PC-3 (cell line): ENCODE measurements around the gene ASAP3. TPM values are rescaled to one million over a fixed set of nuclear protein-coding genes. Genes with fewer than 3 reads are reported as not detected.

ENCODE experiments used
- ATAC-seq: fragments of 200-7000 bp; cut with Tn5 transposase; 2 replicates; pipeline ENCODE4 v1.9.1; 2020; ENCODE audit warnings: mild to moderate bottlenecking, moderate library complexity
- BruUV-seq: library from RNA; stranded (reverse); fragments of 400-500 nt; replicated peaks from 2 replicates; lab custom pipeline; 2021; lab: Mats Ljungman, UMichigan
- CTCF ChIA-PET: fragments of 300-600 bp; sonication (Branson Sonifier 250); formaldehyde crosslinking; loops from one replicate; lab custom pipeline; 2022; ENCODE audit warnings: antibody characterized with exemption; lab: Charles Lee
- POLR2A ChIA-PET: fragments of 300-600 bp; sonication (Branson Sonifier 250); formaldehyde crosslinking; loops from one replicate; lab custom pipeline; 2022; ENCODE audit warnings: antibody characterized with exemption; ENCODE audit not compliant: unreplicated experiment; lab: Charles Lee
- DNase-seq: peaks from one replicate; pipeline ENCODE4 v3.0.0-alpha.2; 2015
- H2AFZ ChIP-seq: fragments of 300-600 bp; sonication (generic); 2 replicates; pipeline ENCODE4 v1.6.0; 2016; ENCODE audit warnings: antibody characterized with exemption, low read length
- H3F3A ChIP-seq: fragments of 300-600 bp; sonication (generic); one replicate; pipeline ENCODE4 v1.6.0; 2017; ENCODE audit warnings: antibody characterized with exemption, low read length, control low read depth, mild to moderate bottlenecking; ENCODE audit not compliant: unreplicated experiment
- H3K27ac ChIP-seq: fragments of 300-600 bp; sonication (generic); 2 replicates; pipeline ENCODE4 v1.5.1; 2016; ENCODE audit warnings: mild to moderate bottlenecking, low read length
- H3K27me3 ChIP-seq: fragments of 300-600 bp; sonication (generic); 2 replicates; pipeline ENCODE4 v1.6.1; 2016; ENCODE audit warnings: low read length, mixed read lengths
- H3K36me3 ChIP-seq: fragments of 300-600 bp; sonication (generic); 2 replicates; pipeline ENCODE4 v1.6.1; 2016; ENCODE audit warnings: low read depth, mixed run types, low read length, mixed read lengths
- H3K4me1 ChIP-seq: fragments of 300-600 bp; sonication (generic); 2 replicates; pipeline ENCODE4 v1.5.1; 2016; ENCODE audit warnings: low read length; ENCODE audit not compliant: insufficient read depth
- H3K4me2 ChIP-seq: fragments of 300-600 bp; sonication (generic); 2 replicates; pipeline ENCODE4 v1.6.0; 2016; ENCODE audit warnings: low read length
- H3K4me3 ChIP-seq: fragments of 300-600 bp; sonication (generic); 2 replicates; pipeline ENCODE4 v1.5.1; 2016; ENCODE audit warnings: mild to moderate bottlenecking, low read length, mixed read lengths
- H3K79me2 ChIP-seq: fragments of 300-600 bp; sonication (generic); 2 replicates; pipeline ENCODE4 v1.6.1; 2017; ENCODE audit warnings: low read length, mixed read lengths
- H3K9ac ChIP-seq: fragments of 300-600 bp; sonication (generic); 2 replicates; pipeline ENCODE4 v1.6.0; 2016; ENCODE audit warnings: mild to moderate bottlenecking, low read length
- H3K9me2 ChIP-seq: fragments of 300-600 bp; sonication (generic); replicated peaks from 2 replicates; pipeline ENCODE4 v1.6.1; 2016; ENCODE audit warnings: mixed run types, low read length, mixed read lengths
- H3K9me3 ChIP-seq: fragments of 300-600 bp; sonication (generic); 2 replicates; pipeline ENCODE4 v1.6.1; 2016; ENCODE audit warnings: low read length, mixed read lengths
- H4K20me1 ChIP-seq: fragments of 300-600 bp; sonication (generic); 2 replicates; pipeline ENCODE4 v1.6.1; 2016; ENCODE audit warnings: low read length, mixed read lengths
- EZH2 ChIP-seq: fragments of 300-600 bp; sonication (generic); IDR thresholded peaks from one replicate; pipeline ENCODE4 v1.6.1; 2017; ENCODE audit warnings: antibody characterized with exemption, mild to moderate bottlenecking, low read length; ENCODE audit not compliant: unreplicated experiment
- EZH2phosphoT487 ChIP-seq: fragments of 300-600 bp; sonication (generic); IDR thresholded peaks from 2 replicates; pipeline ENCODE4 v1.6.1; 2018; ENCODE audit warnings: mild to moderate bottlenecking, antibody characterized with exemption, low read length, borderline replicate concordance
- intact Hi-C: fragments of 100-400 bp; cut with micrococcal nuclease; formaldehyde crosslinking; loops from 2 replicates; pipeline ENCODE4 v1.9.0; 2023
- total RNA-seq: library from RNA; depleted of rRNA; stranded (reverse); fragments of >200 nt; gene quantifications from 2 replicates; pipeline ENCODE4 v1.2.3, GENCODE V29; 2014
- TF ChIP-seq, protein P1 (sequence below): fragments of 300-600 bp; sonication (generic); conservative IDR thresholded peaks from 2 replicates; pipeline ENCODE4 v1.5.1; 2017; ENCODE audit warnings: antibody characterized with exemption, low read depth, mild to moderate bottlenecking, low read length

The ASAP3 gene
- total RNA-seq, 1 experiment from 2014 or later, result 12.8 TPM

DNA sequence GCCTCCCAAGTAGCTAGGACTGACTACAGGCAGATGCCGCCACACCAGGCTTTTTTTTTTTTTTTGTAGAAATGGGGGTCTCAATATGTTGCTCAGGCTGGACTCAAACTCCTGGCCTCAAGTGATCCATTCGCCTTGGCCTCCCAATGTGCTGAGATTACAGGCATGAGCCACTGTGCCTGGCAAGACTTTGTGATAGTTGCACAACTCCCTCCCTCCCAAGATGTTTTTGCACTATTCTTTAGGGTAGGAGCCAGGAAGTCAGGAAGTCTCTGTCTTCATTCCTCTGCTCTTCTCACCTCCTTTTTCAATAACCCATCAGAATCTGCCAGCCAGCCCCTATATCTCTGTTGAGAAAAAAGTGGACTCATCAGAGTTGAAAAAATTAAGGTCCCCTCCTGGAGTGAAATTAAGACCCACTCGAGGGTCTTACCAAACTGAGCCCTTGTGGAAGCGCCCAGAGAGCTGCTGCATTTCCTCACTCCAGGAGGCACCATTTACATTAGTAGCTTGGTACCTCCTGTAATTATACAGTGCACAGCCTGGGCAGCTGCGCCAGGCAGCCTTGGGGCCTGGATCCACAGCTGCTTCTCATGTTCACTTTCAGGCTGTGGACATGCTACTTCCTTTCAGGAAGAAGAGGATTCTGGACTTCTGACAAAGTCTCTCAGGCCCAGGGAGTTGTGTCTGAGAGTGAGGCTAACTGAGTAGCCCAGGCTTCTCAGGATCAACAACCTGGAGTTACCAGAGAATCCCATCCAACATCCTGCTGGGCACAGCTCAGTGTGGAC, 83.5 kb downstream of the ASAP3 start:
- peaks cover 22% of the 10 kb centered on the region for H3K4me1 ChIP-seq
- ATAC-seq (no peak), DNase-seq (no peak)
- ChIA-PET CTCF (interaction anchor here (0.6 kb wide), 1 partner anchor 237 kb away, joined by 5 read pairs; no protein-coding TSS in a partner anchor), POLR2A (no interaction called here)
- peaks cover 4% of the 10 kb centered on the region for H3F3A ChIP-seq
- H3K79me2 ChIP-seq, result no peaks in the 10 kb centered on the region
- intact Hi-C loops, result loop anchor here (5.0 kb wide), 2 partner anchors 118 to 423 kb away; no protein-coding TSS in a partner anchor
- H3K9me2 ChIP-seq, result no peaks in the 10 kb centered on the region
- TF ChIP-seq EZH2 (no peak), EZH2phosphoT487 (no peak)
- TF ChIP-seq, protein P1, sequence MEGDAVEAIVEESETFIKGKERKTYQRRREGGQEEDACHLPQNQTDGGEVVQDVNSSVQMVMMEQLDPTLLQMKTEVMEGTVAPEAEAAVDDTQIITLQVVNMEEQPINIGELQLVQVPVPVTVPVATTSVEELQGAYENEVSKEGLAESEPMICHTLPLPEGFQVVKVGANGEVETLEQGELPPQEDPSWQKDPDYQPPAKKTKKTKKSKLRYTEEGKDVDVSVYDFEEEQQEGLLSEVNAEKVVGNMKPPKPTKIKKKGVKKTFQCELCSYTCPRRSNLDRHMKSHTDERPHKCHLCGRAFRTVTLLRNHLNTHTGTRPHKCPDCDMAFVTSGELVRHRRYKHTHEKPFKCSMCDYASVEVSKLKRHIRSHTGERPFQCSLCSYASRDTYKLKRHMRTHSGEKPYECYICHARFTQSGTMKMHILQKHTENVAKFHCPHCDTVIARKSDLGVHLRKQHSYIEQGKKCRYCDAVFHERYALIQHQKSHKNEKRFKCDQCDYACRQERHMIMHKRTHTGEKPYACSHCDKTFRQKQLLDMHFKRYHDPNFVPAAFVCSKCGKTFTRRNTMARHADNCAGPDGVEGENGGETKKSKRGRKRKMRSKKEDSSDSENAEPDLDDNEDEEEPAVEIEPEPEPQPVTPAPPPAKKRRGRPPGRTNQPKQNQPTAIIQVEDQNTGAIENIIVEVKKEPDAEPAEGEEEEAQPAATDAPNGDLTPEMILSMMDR, result no peak
- H3K27me3 ChIP-seq, result no peaks in the 10 kb centered on the region
- H4K20me1 ChIP-seq, result no peaks in the 10 kb centered on the region
- H3K4me3 ChIP-seq, result no peak overlapping the region
- H3K9ac ChIP-seq, result no peak overlapping the region
- H3K9me3 ChIP-seq, result no peaks in the 10 kb centered on the region
- no peak overlapping the region for H2AFZ ChIP-seq
- BruUV-seq, result no TSS peak
- no peaks in the 10 kb centered on the region for H3K36me3 ChIP-seq
- H3K27ac ChIP-seq, result no peak overlapping the region
- H3K4me2 ChIP-seq, result no peak overlapping the region

DNA sequence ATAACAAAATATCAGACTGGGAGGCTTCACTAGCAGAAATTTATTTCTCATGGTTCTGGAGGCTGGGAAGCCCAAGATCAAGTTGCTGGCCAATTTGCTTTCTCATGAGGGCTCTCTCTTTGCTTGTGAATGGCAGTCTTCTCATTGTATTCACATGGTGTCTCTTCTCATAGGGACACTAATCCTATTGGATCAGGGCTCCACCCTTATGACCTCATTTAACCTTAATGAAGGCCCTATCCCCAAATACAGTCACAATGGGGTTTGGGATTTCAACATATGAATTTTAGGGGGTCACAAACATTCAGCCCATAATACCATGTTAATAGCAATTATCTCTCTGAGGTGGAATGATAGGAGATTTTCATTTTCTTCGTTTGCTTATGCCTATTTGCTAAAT, 84.8 kb downstream of the ASAP3 start:
- DNase-seq, result no peak
- H3K4me2 ChIP-seq, result no peak overlapping the region
- no peaks in the 10 kb centered on the region for H3K36me3 ChIP-seq
- H3K4me3 ChIP-seq, result no peak overlapping the region
- H3K9ac ChIP-seq, result no peak overlapping the region
- no TSS peak for BruUV-seq
- no peaks in the 10 kb centered on the region for H3K9me3 ChIP-seq
- no peak for ATAC-seq
- no peaks in the 10 kb centered on the region for H3K27me3 ChIP-seq
- H3K9me2 ChIP-seq, result no peaks in the 10 kb centered on the region
- H2AFZ ChIP-seq, result no peak overlapping the region
- H3K79me2 ChIP-seq, result no peaks in the 10 kb centered on the region
- no peaks in the 10 kb centered on the region for H4K20me1 ChIP-seq
- H3K27ac ChIP-seq, result no peak overlapping the region
- ChIA-PET POLR2A (no interaction called here), CTCF (no interaction called here)
- H3K4me1 ChIP-seq, result peaks cover 18% of the 10 kb centered on the region
- TF ChIP-seq EZH2 (no peak), EZH2phosphoT487 (no peak)
- TF ChIP-seq, protein P1, result no peak
- H3F3A ChIP-seq, result peaks cover 4% of the 10 kb centered on the region
- intact Hi-C loops, result no loop called here

DNA sequence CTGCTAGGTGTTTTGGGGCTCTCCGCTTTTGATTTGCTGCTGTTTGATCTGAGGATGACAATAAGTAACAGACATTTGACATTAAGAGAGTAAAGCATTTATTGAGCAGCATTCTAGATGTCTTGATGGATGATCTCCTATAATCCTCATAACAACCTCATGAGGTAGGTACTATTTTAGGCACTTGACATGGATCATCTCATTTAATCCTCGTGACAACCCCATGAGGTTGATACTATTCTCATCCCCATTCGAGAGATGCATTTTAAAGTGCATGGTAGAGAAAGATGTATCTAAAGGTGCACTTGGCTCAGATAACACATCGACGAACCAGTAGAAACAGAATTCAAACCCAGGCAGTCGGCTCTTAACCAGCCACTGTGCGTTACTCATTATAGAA, 86.1 kb downstream of the ASAP3 start:
- no peak overlapping the region for H3K4me2 ChIP-seq
- H3K36me3 ChIP-seq, result no peaks in the 10 kb centered on the region
- no TSS peak for BruUV-seq
- no peak overlapping the region for H3K4me3 ChIP-seq
- H3K4me1 ChIP-seq, result peaks cover 7% of the 10 kb centered on the region
- no peaks in the 10 kb centered on the region for H3K9me2 ChIP-seq
- no peaks in the 10 kb centered on the region for H3K9me3 ChIP-seq
- no peaks in the 10 kb centered on the region for H3K27me3 ChIP-seq
- no peaks in the 10 kb centered on the region for H3K79me2 ChIP-seq
- H4K20me1 ChIP-seq, result no peaks in the 10 kb centered on the region
- H3K9ac ChIP-seq, result no peak overlapping the region
- no peak overlapping the region for H3K27ac ChIP-seq
- no peaks in the 10 kb centered on the region for H3F3A ChIP-seq
- CTCF ChIA-PET, result no interaction called here
- TF ChIP-seq EZH2, result no peak
- no peak for TF ChIP-seq EZH2phosphoT487
- TF ChIP-seq, protein P1, result no peak
- no peak overlapping the region for H2AFZ ChIP-seq
- POLR2A ChIA-PET, result no interaction called here
- intact Hi-C loops, result no loop called here
- ATAC-seq (no peak), DNase-seq (no peak)
